Choroid plexus epithelial cell (primary cell): ENCODE measurements around the gene DHRS1.

Source experiments
- DNase-seq: peaks from one replicate; pipeline ENCODE4 v3.0.0-alpha.2; 2010; ENCODE audit warnings: low read depth
- H3K4me3 ChIP-seq: 2 replicates; pipeline ENCODE4 v1.5.1; 2011; ENCODE audit warnings: low read depth, mild to moderate bottlenecking, control low read depth, low read length, moderate library complexity
- CTCF ChIP-seq: conservative IDR thresholded peaks from 2 replicates; pipeline ENCODE4 v1.5.1; 2011; ENCODE audit warnings: low read depth, mild to moderate bottlenecking, control low read depth, inconsistent platforms, low read length, moderate library complexity

Gene DHRS1

GRCh38 chr14:24339284-24340151 lies 39.9 kb upstream of the DHRS1 start, which contains the start of gene RIPK3:
Gene RIPK3, minus strand, starts transcription at chr14:24339991. Its CDS starts 165 bp downstream, at chr14:24339826.
- H3K4me3 ChIP-seq = peak within 1 kb of the TSS; percentile 20
- no peak for DNase-seq
- no peak for TF ChIP-seq CTCF

DNA sequence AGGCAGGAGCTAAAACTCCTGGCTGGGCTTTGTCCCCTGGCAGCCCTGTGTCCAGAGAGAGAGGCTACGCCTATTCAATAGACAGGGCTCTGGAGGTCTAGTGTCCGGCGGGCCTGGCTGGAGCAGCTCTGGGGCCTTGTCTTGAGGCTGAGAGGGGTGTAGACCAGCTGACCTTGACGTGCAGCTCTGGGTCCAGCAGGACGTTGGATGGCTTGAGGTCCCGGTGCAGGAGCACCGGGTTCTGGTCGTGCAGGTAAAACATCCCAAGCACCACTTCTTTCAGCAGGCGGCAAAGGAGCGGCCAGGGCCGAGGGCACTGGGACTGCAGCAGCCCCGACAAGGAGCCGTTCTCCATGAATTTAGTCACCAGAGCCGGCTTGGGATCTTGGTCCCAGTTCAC lies 39.3 kb upstream of the DHRS1 start:
- TF ChIP-seq CTCF = no peak
- H3K4me3 ChIP-seq = no peak overlapping the region
- no peak for DNase-seq

DNA sequence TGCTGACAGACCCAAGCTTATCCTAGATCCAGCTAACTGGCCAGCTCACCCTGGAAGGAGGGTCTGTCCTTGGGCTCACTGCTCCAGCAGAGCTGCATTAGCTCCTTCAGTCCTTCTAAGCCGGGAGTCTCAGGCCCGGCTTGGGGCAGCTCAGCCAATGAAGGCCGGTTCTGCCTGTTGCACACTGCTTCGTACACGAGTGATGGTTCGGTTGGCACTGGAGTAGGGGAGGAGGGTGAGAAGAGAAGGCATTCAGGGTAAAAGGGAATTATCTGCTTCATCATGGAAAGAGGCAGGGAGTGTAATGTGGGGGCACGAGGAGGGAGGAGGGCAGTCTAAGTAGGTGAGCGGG lies 38.2 kb upstream of the DHRS1 start:
- no peak for DNase-seq
- no peak for TF ChIP-seq CTCF
- no peak overlapping the region for H3K4me3 ChIP-seq

- no peak for DNase-seq
- no peak overlapping the region for H3K4me3 ChIP-seq
- no peak for TF ChIP-seq CTCF
Observed at GRCh38 chr14:24337144-24337823, 37.7 kb upstream of the DHRS1 start.

DNA sequence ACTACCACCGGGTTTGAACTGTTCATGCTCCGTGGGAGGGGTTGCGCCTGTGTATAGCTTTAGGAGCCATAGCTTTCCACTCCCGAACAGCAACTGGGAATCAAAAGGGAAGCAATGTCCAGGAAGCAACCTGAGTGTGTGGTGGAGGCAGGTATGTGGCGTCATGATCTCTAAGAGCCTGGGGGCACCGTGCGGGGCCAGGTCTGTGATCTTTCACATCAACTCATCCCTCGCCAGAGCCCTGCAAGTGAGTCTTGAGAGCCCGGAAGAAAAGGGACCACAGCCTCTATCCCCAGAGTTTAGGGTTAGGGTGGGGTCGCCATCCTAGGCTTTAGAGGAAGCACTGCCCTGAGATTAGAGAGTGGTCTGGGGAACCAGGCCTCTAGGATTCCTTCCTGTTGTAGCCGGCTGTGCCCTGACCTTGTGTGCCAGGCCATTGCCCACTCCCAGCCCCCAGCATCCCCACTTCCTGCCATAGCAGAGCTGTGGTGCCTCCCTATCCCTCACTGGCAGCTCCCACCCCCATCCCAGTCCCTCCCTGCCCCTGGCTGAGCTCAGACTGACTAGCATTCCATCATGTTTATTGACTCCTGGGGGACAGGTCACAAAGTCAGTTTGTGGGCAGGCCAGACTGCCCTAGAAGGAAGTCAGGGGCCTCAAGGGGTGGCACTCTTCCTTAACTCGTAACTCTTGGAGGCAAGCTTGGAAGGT lies 36.0 kb upstream of the DHRS1 start:
- no peak overlapping the region for H3K4me3 ChIP-seq
- no peak for DNase-seq
- no peak for TF ChIP-seq CTCF

- DNase-seq = no peak
- peak within 1 kb of the TSS; percentile 22 for H3K4me3 ChIP-seq
- TF ChIP-seq CTCF = no peak
Observed at GRCh38 chr14:24334431-24335291, 35.1 kb upstream of the DHRS1 start, which contains the start of gene ADCY4. Gene ADCY4, minus strand, starts transcription at chr14:24335071. Its CDS starts 419 bp downstream, at chr14:24334652.
